Measurements from ENCODE around the gene TBL1X. TPM values are rescaled to one million over a fixed set of nuclear protein-coding genes. Genes with fewer than 3 reads are reported as not detected.

TBL1X gene
- total RNA-seq, 1 donor from 2014 or later: 34.5 TPM

- DNase-seq (ENCODE audit: low spot score in 2 of 2, unreplicated experiment in 2 of 2): no peak
- Mint-ChIP-seq H3K9me3 (peaks cover 19% of the 10 kb centered on the region), H3K4me3 (no peak overlapping the region), H3K4me1 (no peaks in the 10 kb centered on the region), H3K36me3 (peaks cover 23% of the 10 kb centered on the region), H3K27ac (no peak overlapping the region), H3K27me3 (ENCODE audit: low read depth) (no peaks in the 10 kb centered on the region)
- no peak for TF ChIP-seq CTCF (IDR thresholded peaks at IDR 0.05; ENCODE audit: unreplicated experiment)
Observed at GRCh38 chrX:9681422-9681821, 216.6 kb downstream of the TBL1X start.

DNA sequence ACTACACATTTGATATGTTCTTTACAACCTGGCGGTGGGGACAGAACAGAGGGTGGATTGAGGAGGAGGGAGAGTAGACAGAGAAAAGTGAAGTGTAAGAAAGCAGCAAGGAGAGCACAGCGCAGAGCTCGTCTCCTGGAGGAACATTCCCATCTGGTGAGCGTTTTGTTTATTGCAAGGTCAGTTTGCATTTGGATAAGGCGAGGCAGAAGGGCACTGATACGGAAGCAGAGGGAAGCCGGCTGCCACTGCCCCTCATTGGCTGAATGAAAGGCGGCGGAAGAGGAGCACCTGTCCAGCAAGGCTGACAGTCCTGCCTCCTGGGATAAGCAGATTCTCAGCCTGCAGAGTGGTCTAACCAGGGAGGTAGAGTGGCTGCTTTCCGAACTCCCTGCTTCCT is 217.6 kb downstream of the TBL1X start:
- peaks cover 16% of the 10 kb centered on the region for H3K36me3 Mint-ChIP-seq
- H3K27ac Mint-ChIP-seq: no peak overlapping the region
- H3K27me3 Mint-ChIP-seq (ENCODE audit: low read depth): no peaks in the 10 kb centered on the region
- H3K9me3 Mint-ChIP-seq: peaks cover 15% of the 10 kb centered on the region
- H3K4me1 Mint-ChIP-seq: no peaks in the 10 kb centered on the region
- DNase-seq (ENCODE audit: low spot score in 2 of 2, unreplicated experiment in 2 of 2): no peak
- TF ChIP-seq CTCF (IDR thresholded peaks at IDR 0.05; ENCODE audit: unreplicated experiment): no peak
- H3K4me3 Mint-ChIP-seq: no peak overlapping the region

GRCh38 chrX:9682861-9683260 is 218.0 kb downstream of the TBL1X start:
- DNase-seq (ENCODE audit: low spot score in 2 of 2, unreplicated experiment in 2 of 2): no peak
- no peak overlapping the region for H3K27ac Mint-ChIP-seq
- no peak for TF ChIP-seq CTCF (IDR thresholded peaks at IDR 0.05; ENCODE audit: unreplicated experiment)
- no peaks in the 10 kb centered on the region for H3K4me1 Mint-ChIP-seq
- H3K27me3 Mint-ChIP-seq (ENCODE audit: low read depth): no peaks in the 10 kb centered on the region
- H3K9me3 Mint-ChIP-seq: peaks cover 12% of the 10 kb centered on the region
- H3K36me3 Mint-ChIP-seq: peaks cover 13% of the 10 kb centered on the region
- no peak overlapping the region for H3K4me3 Mint-ChIP-seq

- Mint-ChIP-seq H3K9me3 (peaks cover 8% of the 10 kb centered on the region), H3K27me3 (ENCODE audit: low read depth) (no peaks in the 10 kb centered on the region), H3K4me1 (no peaks in the 10 kb centered on the region), H3K4me3 (no peak overlapping the region), H3K27ac (no peak overlapping the region), H3K36me3 (peaks cover 18% of the 10 kb centered on the region)
- TF ChIP-seq CTCF (IDR thresholded peaks at IDR 0.05; ENCODE audit: unreplicated experiment): no peak
- no peak for DNase-seq (ENCODE audit: low spot score in 2 of 2, unreplicated experiment in 2 of 2)
Observed at GRCh38 chrX:9683350-9683749, 218.5 kb downstream of the TBL1X start.

DNA sequence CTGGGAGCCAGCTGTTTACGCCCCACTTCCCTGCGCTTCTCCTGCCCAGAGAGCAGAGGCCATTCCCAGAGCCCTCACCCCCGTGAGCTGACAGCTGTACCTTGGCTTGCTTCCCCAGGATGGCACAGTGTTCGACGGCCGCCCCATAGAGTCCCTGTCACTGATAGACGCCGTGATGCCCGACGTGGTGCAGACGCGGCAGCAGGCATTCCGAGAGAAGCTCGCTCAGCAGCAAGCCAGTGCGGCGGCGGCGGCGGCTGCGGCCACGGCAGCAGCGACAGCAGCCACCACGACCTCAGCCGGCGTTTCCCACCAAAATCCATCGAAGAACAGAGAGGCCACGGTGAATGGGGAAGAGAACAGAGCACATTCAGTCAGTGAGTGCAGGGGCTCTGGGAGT is 223.0 kb downstream of the TBL1X start:
- Mint-ChIP-seq H3K36me3 (peaks cover 39% of the 10 kb centered on the region), H3K4me3 (no peak overlapping the region), H3K27me3 (ENCODE audit: low read depth) (no peaks in the 10 kb centered on the region), H3K9me3 (peaks cover 7% of the 10 kb centered on the region), H3K4me1 (no peaks in the 10 kb centered on the region), H3K27ac (no peak overlapping the region)
- no peak for TF ChIP-seq CTCF (IDR thresholded peaks at IDR 0.05; ENCODE audit: unreplicated experiment)
- DNase-seq (ENCODE audit: low spot score in 2 of 2, unreplicated experiment in 2 of 2): no peak

DNA sequence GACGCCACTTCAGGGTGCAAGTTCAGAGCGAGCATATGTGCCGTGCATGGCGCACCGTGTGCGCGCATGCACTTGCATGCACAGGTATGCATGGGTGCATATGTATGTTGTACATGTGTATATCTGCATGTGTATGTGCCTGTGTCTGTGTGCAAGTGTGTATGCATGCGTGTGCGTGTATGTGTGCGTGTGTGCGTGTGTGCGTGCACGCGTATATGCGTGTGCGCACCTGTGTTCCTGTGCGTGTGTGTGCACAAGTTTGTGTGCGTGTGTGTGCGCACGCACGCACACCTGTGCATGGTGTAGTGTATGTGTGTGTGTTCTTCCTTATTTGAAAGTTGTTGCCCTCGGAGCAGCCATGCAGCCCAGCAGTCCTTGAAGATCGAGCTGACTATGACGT is 224.0 kb downstream of the TBL1X start:
- Mint-ChIP-seq H3K4me1 (no peaks in the 10 kb centered on the region), H3K27me3 (ENCODE audit: low read depth) (no peaks in the 10 kb centered on the region), H3K9me3 (peaks cover 7% of the 10 kb centered on the region), H3K27ac (no peak overlapping the region), H3K4me3 (no peak overlapping the region), H3K36me3 (peaks cover 45% of the 10 kb centered on the region)
- no peak for TF ChIP-seq CTCF (IDR thresholded peaks at IDR 0.05; ENCODE audit: unreplicated experiment)
- DNase-seq (ENCODE audit: low spot score in 2 of 2, unreplicated experiment in 2 of 2): no peak
